Stomach (tissue), 9 donors: ENCODE results near the gene NUDT7. TPM values are rescaled to one million over a fixed set of nuclear protein-coding genes. Genes with fewer than 3 reads are reported as not detected.

Source experiments
- DNase-seq, 2 donors: peaks; one replicate each; pipeline versions ENCODE4 v3.0.0 to v3.0.0-alpha.2; 2013 to 2019
- H3K27ac ChIP-seq, 5 donors: fragments of 200-600 bp in 4 of 5; sonication (generic) in 4 of 5; one replicate each; pipeline ENCODE4 v1.5.1; 2013 to 2019; ENCODE audit warnings: mild to moderate bottlenecking in 1 of 5, moderate library complexity in 1 of 5
- H3K27me3 ChIP-seq, 3 donors: fragments of 200-600 bp; sonication (generic); one replicate each; pipeline ENCODE4 v1.5.1; 2017 to 2019; ENCODE audit warnings: mixed run types in 1 of 3
- H3K36me3 ChIP-seq, 4 donors: fragments of 200-600 bp; sonication (generic); 1 replicate in 3 of 4; 2 replicates in 1 of 4; pipeline ENCODE4 v1.5.1; 2016 to 2019
- H3K4me1 ChIP-seq, 4 donors: fragments of 200-600 bp; sonication (generic); one replicate each; pipeline ENCODE4 v1.5.1; 2016 to 2019
- H3K4me3 ChIP-seq, 4 donors: fragments of 200-600 bp; sonication (generic) in 3 of 4; one replicate each; pipeline ENCODE4 v1.5.1; 2016 to 2019; ENCODE audit warnings: mild to moderate bottlenecking in 1 of 4
- H3K9me3 ChIP-seq, 4 donors: fragments of 200-600 bp; sonication (generic); one replicate each; pipeline ENCODE4 v1.5.1; 2016 to 2019
- CTCF ChIP-seq, 7 experiments: fragments of 450-650 bp in 4 of 7; fragments of 200-600 bp in 3 of 7; sonication (generic) in 3 of 7; IDR thresholded peaks; one replicate each; pipeline ENCODE4 v1.5.1; 2016 to 2019; ENCODE audit warnings: antibody characterized with exemption in 7 of 7, control low read depth in 2 of 7, mild to moderate bottlenecking in 1 of 7
- EP300 ChIP-seq: sonication (generic); formaldehyde crosslinking; IDR thresholded peaks from one replicate; pipeline ENCODE4 v1.6.1; 2017; ENCODE audit warnings: antibody characterized with exemption
- POLR2A ChIP-seq, 4 donors: fragments of 450-650 bp; IDR thresholded peaks; one replicate each; pipeline ENCODE4 v1.6.1; 2016; ENCODE audit warnings: antibody characterized with exemption in 4 of 4, control low read depth in 2 of 4, mild to moderate bottlenecking in 1 of 4, moderate library complexity in 1 of 4
- POLR2AphosphoS5 ChIP-seq, 3 donors: sonication (generic); formaldehyde crosslinking; IDR thresholded peaks; one replicate each; pipeline ENCODE4 v1.6.1; 2016; ENCODE audit warnings: antibody characterized with exemption in 3 of 3
- WGBS, 5 donors: extraction: QIAGEN DNeasy Blood & Tissue Kit in 3 of 5; methylation state at CpG; one replicate each; pipeline versions ENCODE4 v1.1.5 to v1.1.7; 2013 to 2018; 5-methylcytosine and 5-hydroxymethylcytosine counted together
- intact Hi-C: fragments of 100-400 bp; cut with DNase I; formaldehyde crosslinking; loops from one replicate; pipeline ENCODE4 v1.15.1; 2023; ENCODE audit warnings: low total_unique reads
- polyA plus RNA-seq, 3 donors: library from polyadenylated mRNA; stranded (reverse); fragments of 200-250 nt; gene quantifications; one replicate each; pipeline ENCODE4 v1.2.3, GENCODE V29; 2013
- total RNA-seq, 5 donors: library from RNA; depleted of rRNA; stranded (reverse); fragments of >200 nt; gene quantifications; one replicate each; pipeline versions ENCODE4 v1.1.0 to v1.2.3, GENCODE V29; 2014 to 2016
- donor health status: healthy with polysubstance abuse.
- donor health status: Bipolar disorder and iron deficiency.
- donor health status: healthy.

The NUDT7 gene
- total and polyA plus RNA-seq, 8 donors: 2.2 to 14.0 (median 6.8) TPM; not detected in 2

DNA sequence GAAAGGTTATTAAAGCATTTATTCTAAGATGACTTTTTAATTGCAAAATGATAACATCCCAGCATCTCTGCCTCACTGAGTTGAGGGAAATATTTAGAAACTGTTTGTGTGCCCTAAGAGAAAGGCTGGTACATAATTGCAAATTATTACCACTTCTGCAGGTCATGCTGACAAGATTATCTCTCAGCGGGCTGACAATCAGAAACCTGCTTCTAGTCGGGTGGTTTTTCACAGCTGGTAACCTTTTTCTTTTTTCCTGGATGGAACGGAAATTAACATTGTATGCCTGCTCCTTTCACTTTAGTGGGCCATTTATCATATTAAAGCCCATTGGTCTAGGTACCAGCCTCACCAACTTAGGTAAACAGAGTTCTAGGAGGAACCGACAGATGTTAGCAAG lies 17.0 kb upstream of the NUDT7 start:
- no peaks in the 10 kb centered on the region for H3K27me3 ChIP-seq
- no peak for DNase-seq
- no peaks in the 10 kb centered on the region for H3K4me1 ChIP-seq
- H3K9me3 ChIP-seq: peaks cover 0 to 12% (median 3%) of the 10 kb centered on the region in 4 donors
- WGBS, 5 donors: 58 to 80% (median 74%) methylated on average over 4 of the region's 4 CpGs
- no peaks in the 10 kb centered on the region for H3K36me3 ChIP-seq
- TF ChIP-seq CTCF (IDR thresholded peaks at IDR 0.05): no peak
- TF ChIP-seq POLR2AphosphoS5 (IDR thresholded peaks at IDR 0.05): no peak
- no peak for TF ChIP-seq POLR2A (IDR thresholded peaks at IDR 0.05)
- TF ChIP-seq EP300: no peak
- no peak overlapping the region for H3K27ac ChIP-seq
- no peak overlapping the region for H3K4me3 ChIP-seq
- intact Hi-C loops: no loop called here

GRCh38 chr16:77711179-77711578 lies 11.1 kb upstream of the NUDT7 start:
- intact Hi-C loops: no loop called here
- no peak for DNase-seq
- 80 to 98% (median 87%) methylated on average over 1 of the region's 1 CpG for WGBS, 5 donors

GRCh38 chr16:77711775-77712174 lies 10.5 kb upstream of the NUDT7 start:
- no peaks in the 10 kb centered on the region for H3K36me3 ChIP-seq
- 10 to 41% (median 24%) methylated on average over 5 of the region's 5 CpGs for WGBS, 5 donors
- no peak overlapping the region for H3K4me3 ChIP-seq
- DNase-seq: peak; percentile 43 to 62
- intact Hi-C loops: no loop called here
- peak overlapping the region in 1 of 5 donors; percentile 8 for H3K27ac ChIP-seq
- H3K9me3 ChIP-seq: peaks cover 0 to 4% (median 0%) of the 10 kb centered on the region in 4 donors
- TF ChIP-seq EP300 (no peak), POLR2AphosphoS5 (IDR thresholded peaks at IDR 0.05) (peak in 1 of 3 donors; percentile 51)
- H3K4me1 ChIP-seq: peaks cover 0 to 5% (median 0%) of the 10 kb centered on the region in 4 donors
- H3K27me3 ChIP-seq: no peaks in the 10 kb centered on the region

More at GRCh38 chr16:77711179-77711578, 11.1 kb upstream of the NUDT7 start:
- no peaks in the 10 kb centered on the region for H3K27me3 ChIP-seq
- peaks cover 0 to 5% (median 0%) of the 10 kb centered on the region in 4 donors for H3K4me1 ChIP-seq
- H3K36me3 ChIP-seq: no peaks in the 10 kb centered on the region
- no peak overlapping the region for H3K27ac ChIP-seq
- H3K4me3 ChIP-seq: no peak overlapping the region
- TF ChIP-seq EP300: no peak
- no peak for TF ChIP-seq POLR2AphosphoS5 (IDR thresholded peaks at IDR 0.05)
- TF ChIP-seq CTCF (IDR thresholded peaks at IDR 0.05): no peak
- no peak for TF ChIP-seq POLR2A (IDR thresholded peaks at IDR 0.05)
- H3K9me3 ChIP-seq: peaks cover 0 to 4% (median 0%) of the 10 kb centered on the region in 4 donors

DNA sequence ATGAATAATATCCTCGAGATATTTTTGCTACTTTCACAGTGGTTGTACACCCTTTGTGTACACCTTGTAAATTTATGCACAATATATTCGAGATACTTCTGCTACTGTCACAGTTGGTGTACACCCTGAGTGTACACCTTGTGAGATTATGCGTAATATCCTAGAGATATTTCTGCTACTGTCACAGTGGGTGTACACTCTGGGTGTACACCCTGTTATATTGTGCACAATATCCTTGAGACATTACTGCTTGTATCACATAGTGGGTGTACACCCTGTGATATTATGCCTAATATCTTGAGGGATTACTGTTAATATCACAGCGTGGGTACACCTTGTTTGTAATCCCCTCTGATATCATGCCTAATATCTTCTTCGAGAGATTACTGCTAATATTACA lies 7.2 kb upstream of the NUDT7 start:
- H3K4me3 ChIP-seq: no peak overlapping the region
- no peak overlapping the region for H3K27ac ChIP-seq
- no peak for DNase-seq
- H3K27me3 ChIP-seq: no peaks in the 10 kb centered on the region
- H3K4me1 ChIP-seq: peaks cover 0 to 5% (median 0%) of the 10 kb centered on the region in 4 donors
- intact Hi-C loops: no loop called here
- no peak for TF ChIP-seq POLR2AphosphoS5 (IDR thresholded peaks at IDR 0.05)
- TF ChIP-seq EP300: no peak
- no peak for TF ChIP-seq POLR2A (IDR thresholded peaks at IDR 0.05)
- TF ChIP-seq CTCF (IDR thresholded peaks at IDR 0.05): no peak
- no peaks in the 10 kb centered on the region for H3K36me3 ChIP-seq
- WGBS, 5 donors: 79 to 87% (median 85%) methylated on average over 5 of the region's 5 CpGs
- H3K9me3 ChIP-seq: peaks cover 0 to 4% (median 0%) of the 10 kb centered on the region in 4 donors

DNA sequence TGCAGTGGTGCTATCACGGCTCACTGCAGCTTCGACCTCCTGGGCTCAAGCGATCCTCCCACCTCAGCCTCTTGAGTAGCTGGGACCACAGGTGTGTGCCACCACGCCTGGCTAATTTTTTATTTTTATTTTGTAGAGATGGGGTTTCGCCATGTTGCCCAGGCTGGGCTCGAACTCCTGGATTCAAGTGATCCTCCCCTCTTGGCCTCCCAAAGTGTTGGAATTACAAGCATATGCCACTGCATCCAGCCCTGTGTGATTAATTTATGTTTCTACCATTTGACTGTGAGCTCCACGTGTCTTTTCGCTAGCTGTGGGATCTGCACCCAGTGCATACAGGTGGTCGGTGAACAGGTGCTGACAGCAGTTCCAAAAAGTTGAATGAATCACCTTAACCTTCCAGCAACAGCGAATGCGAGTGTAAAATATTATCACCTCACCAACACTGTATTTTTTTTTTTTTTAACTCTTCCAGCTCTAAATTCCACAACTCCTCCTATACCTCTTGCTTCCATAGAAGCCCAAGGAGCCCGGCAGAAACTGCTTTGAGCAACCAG lies 484 bp upstream of the NUDT7 start:
- Histone ChIP-seq H3K27me3 (no peaks in the 10 kb centered on the region), H3K27ac (peak overlapping the region in 2 of 5 donors; percentile 43 to 92), H3K4me1 (peaks cover 0 to 18% (median 14%) of the 10 kb centered on the region in 4 donors), H3K4me3 (peak overlapping the region; percentile 66 to 81 (median 70)), H3K36me3 (peaks cover 0 to 12% (median 6%) of the 10 kb centered on the region in 4 donors), H3K9me3 (no peaks in the 10 kb centered on the region)
- no peak for DNase-seq
- intact Hi-C loops: no loop called here
- TF ChIP-seq CTCF (IDR thresholded peaks at IDR 0.05) (no peak), POLR2AphosphoS5 (IDR thresholded peaks at IDR 0.05) (no peak), POLR2A (IDR thresholded peaks at IDR 0.05) (no peak), EP300 (no peak)
- WGBS, 5 donors: 50 to 53% (median 52%) methylated on average over 12 of the region's 12 CpGs
